ENCODE data around the gene DOCK9.
"Not testable (repeated sequence)": the region's sequence is repeated elsewhere in the genome, so short reads cannot be mapped to it uniquely, and the experiment has no call there.

DOCK9 gene

DNA sequence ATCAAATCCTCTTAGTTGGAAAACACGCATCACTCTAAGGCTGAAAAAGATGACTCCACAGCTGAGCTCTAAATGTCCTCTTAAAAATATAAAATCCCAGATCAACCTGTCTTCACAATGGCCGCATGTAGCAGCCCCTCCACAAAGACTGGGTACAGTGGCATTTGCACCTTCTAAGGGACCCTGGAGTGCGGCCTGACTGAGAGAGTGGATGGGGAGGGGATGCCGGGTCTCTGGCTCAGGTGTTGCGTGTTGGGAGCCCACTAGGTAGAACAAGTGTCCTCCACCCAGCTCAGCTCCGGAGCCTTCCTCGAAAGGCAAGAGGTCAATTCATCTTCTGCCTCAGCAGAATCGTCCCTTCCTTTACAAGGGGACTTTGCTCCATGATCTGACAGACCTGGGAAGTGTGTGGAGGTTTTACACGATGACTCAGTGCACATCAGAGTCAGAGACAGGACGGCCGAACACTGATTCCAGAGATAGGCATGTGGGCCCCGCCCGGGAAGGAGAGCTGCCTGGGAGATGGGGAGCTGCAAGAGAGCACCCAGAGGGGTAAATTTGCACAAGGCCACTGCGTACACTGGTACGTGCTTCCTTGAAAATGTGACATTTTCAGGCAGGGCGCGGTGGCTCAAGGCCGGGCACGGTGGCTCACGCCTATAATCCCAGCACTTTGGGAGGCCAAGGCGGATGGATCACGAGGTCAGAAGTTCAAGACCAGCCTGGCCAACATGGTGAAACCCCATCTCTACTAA lies 201.8 kb downstream of the DOCK9 start:
- in situ Hi-C loops (cut with MboI; ENCODE audit: low pct_unique_long_range_greater_than_20kb, low sequenced_read_pairs): no loop called here
- DNase-seq: no peak

DNA sequence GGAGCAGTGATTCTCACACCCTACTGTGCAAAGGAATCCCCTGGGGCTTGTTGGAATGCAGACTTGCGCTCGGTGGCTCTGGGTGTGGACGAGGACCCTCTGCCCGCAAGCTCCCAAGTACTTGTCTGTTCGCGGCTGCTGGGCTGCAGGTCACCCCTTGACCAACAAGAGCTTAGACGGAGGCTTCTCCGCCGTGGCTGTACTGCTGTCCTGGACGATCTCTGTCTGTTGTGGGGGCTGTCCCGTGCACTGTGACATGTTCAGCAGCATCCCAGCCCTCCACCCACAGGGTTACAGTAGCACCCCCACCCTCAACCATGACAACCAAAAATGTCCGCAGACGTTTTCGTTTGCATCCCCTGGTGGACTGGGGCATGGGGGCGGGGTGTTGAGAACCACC lies 202.5 kb downstream of the DOCK9 start:
- no peak for DNase-seq
- in situ Hi-C loops (cut with MboI; ENCODE audit: low pct_unique_long_range_greater_than_20kb, low sequenced_read_pairs): no loop called here

DNA sequence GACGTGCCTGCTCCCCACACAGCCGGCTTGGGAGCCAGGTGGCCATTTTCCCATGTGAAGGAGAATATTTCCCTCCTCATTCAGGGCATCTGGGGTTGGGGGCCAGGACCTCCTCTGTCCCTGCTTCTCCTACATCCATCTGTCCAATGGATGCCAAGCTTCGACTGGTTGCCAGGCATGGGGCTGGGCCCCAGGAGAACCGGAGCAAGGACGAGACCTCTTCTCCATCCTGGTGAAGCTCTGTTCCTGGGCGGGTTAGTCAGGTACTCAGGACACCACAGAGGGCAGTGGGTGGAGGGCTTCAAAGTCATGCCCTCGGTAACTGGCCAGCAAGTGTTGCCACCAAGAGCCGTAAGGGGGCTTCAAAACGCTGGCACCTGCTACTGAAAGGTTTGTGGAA lies 203.1 kb downstream of the DOCK9 start:
- DNase-seq: no peak
- in situ Hi-C loops (cut with MboI; ENCODE audit: low pct_unique_long_range_greater_than_20kb, low sequenced_read_pairs): no loop called here

DNA sequence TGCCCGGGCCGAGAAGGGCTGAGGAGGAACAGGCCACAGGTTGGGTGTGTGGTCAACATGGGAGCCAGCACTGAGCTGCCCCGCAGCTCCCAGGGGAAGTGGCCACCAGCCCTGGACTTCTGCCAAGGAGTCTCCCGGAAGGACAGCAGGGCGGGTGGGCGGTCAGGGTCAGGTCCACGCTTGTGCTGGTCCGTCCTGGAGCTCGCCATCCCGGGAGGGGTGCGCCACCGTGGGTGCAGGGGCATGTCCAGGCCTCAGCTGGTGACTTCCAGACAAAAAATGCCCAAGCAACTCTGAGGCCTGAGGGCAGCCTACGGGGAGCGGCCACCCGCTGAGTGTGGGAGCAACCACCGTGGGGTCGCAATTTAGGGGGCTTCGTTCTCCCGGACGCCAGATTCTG lies 203.9 kb downstream of the DOCK9 start:
- DNase-seq: no peak
- in situ Hi-C loops (cut with MboI; ENCODE audit: low pct_unique_long_range_greater_than_20kb, low sequenced_read_pairs): no loop called here

DNA sequence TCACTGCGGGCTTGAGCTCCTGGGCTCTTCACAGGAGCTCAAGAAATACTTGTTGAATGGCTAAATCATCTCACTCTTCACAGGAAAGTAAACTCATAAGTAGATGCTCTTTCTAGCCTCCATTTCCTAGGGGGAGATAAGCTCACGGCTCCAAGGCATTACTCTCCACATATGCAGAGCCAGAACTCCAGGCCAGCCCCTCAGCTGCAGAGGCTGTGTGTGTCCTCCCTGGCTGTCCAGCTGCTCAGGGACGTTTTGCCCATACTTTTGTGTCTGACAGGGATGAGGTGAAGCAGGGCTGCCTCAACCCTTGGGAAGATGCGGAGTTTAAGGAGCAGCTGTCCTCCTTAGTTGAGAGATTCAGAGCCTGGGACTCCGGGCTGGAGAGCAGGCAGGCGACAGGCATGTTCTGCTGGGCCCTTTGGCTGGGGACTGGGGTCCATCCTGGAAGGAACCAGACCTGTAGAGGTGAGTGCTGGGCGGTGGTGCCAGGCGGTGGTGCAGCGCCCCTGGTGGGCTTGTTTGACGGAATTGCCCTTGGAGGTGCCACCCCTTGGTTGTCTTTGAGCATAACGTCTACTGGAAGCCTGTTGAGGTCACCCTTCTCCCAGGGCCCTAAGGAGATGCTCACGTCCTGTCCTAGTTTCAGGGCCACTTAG lies 204.9 kb downstream of the DOCK9 start:
- in situ Hi-C loops (cut with MboI; ENCODE audit: low pct_unique_long_range_greater_than_20kb, low sequenced_read_pairs): no loop called here
- DNase-seq: no peak

DNA sequence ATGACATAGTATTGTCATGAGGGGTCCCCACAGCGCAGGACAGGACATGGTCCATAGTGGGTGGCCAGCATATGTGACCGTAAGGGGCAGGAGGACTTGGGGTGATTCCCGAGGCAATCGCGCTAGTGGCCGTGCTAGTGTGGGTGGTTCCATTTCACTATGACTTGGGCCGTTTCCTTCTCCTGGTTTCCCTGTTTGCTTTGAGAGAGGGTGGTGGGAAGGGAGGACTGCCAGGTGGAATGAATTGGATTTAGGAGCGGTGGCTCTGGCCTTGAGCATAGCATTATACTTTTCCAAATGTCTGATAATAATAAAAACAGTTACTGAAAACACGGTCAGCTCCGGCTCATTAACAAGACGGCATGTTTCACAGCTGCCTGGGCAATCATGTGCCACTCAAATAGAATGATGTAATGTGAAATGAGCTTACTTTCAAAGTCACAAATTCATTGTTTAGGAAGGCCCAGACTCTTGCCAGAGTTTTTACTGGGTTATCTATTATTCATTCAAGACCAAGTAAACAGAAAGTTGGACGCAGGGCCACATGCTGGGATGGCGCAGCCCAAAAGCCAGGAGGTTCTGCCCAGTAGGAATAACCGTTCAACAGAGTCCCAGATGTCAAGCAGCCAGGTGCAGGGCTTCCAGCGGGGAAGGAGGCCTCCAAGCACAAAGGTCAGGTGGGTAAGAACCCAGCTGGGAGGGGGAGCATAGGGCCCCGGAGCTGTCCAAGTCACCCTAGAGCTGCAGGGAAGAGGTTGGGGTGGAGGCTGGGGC lies 205.8 kb downstream of the DOCK9 start:
- no peak for DNase-seq
- in situ Hi-C loops (cut with MboI; ENCODE audit: low pct_unique_long_range_greater_than_20kb, low sequenced_read_pairs): no loop called here

DNA sequence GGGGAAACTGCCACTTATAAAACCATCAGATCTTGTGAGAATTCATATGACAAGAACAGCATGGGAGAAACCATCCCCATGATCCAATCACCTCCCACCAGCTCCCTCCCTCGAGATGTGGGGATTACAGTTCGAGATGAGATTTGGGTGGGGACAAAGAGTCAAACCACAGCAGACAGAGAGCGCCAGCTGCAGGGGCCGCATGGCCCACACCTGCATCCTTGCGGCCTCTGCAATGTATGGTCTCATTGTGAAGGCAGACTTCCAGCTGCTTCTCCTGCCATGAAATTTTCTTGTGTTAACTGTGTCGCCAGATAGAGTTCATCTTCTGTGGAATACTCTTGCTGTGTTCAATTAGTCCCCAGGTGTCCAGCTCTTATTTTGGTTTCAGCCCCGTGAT lies 208.1 kb downstream of the DOCK9 start:
- in situ Hi-C loops (cut with MboI; ENCODE audit: low pct_unique_long_range_greater_than_20kb, low sequenced_read_pairs): no loop called here
- DNase-seq: no peak

DNA sequence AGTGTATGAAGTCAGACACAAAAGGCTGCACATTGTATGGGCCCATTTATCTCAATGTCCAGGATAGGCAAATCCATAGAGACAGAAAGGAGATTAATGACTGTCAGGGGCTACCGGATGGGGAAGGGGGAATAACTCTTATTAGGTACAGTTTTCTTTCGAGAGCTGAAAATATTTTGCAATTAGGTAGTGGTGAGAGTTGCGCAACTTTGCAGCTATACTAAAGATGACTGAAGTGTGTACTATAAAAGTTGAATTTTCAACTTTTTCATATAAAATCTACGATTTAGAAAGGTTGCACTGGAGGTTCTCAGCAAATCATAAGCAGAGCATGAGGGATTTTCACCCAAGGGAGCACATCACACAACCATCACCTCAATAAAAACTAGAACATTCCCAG lies 209.3 kb downstream of the DOCK9 start:
- in situ Hi-C loops (cut with MboI; ENCODE audit: low pct_unique_long_range_greater_than_20kb, low sequenced_read_pairs): no loop called here
- DNase-seq: no peak

DNA sequence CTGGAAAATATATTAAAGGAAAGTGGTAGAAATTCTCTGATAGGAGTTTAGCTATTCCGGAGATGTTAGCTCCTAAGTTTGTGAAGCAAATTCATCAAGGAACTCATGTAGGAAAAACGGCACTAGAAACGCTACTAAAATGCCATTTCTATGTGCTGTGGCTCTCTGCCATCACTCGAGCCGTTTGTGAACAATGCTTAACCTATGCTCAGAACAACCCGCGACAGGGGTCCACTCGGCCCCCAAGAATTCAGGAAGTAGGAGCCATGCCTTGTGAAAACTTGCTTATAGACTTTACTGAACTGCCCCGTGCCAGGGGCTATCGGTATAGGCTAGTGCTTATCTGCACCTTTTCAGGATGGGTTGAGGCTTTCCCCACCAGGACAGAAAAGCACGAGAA lies 211.2 kb downstream of the DOCK9 start:
- in situ Hi-C loops (cut with MboI; ENCODE audit: low pct_unique_long_range_greater_than_20kb, low sequenced_read_pairs): no loop called here
- DNase-seq: no peak

DNA sequence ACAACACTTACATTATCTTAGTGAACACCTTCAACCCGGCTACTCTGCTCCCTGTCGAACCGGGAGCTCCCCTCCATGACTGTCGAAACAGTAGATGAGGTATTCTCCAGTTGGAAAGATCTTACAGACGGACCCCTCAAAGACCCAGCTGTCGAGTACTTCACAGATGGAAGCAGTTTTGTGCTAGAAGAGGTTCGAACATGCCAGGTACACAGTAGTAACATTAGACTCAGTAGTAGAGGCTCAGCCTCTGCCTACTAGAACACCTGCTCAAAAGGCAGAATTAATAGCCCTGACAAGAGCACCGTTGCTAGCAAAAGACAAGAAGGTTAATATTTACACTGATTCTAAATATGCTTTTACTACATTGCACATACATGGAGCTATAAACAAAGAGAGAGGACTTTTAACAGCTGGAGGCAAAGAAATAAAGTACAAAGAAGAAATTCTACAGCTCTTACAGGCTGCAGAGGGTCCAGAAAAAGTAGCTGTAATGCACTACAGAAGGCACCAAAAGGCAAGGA lies 211.8 kb downstream of the DOCK9 start:
- in situ Hi-C loops (cut with MboI; ENCODE audit: low pct_unique_long_range_greater_than_20kb, low sequenced_read_pairs): no loop called here
- no peak for DNase-seq

DNA sequence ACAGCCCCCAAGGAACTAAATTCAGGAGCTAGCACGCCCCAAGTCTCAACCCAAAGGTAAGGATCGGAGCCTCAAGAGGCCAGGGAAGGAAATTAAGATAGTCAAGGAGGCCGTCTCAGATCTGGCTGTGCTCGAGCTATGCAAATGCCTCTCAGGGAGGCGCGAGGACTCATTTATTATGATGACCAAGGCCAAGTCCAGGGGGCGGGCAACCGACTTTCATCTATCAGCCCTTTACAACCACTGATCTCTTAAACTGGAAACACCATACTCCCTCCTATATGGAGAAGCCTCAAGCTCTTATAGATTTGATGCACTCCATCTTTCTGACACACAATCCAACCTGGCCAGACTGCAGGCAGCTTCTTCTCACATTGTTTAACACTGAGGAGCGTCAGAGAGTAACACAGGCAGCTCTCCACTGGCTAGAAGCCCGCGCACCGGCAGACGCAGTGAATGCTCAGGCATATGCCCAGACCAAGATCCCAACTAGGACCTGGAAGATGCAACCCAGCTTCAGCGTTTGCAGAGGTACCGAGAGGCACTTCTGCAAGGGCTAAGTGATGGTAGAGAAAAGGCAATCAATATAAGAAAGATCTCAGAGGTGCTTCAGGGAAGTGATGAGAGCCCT lies 215.8 kb downstream of the DOCK9 start:
- in situ Hi-C loops (cut with MboI; ENCODE audit: low pct_unique_long_range_greater_than_20kb, low sequenced_read_pairs): no loop called here
- DNase-seq: no peak

DNA sequence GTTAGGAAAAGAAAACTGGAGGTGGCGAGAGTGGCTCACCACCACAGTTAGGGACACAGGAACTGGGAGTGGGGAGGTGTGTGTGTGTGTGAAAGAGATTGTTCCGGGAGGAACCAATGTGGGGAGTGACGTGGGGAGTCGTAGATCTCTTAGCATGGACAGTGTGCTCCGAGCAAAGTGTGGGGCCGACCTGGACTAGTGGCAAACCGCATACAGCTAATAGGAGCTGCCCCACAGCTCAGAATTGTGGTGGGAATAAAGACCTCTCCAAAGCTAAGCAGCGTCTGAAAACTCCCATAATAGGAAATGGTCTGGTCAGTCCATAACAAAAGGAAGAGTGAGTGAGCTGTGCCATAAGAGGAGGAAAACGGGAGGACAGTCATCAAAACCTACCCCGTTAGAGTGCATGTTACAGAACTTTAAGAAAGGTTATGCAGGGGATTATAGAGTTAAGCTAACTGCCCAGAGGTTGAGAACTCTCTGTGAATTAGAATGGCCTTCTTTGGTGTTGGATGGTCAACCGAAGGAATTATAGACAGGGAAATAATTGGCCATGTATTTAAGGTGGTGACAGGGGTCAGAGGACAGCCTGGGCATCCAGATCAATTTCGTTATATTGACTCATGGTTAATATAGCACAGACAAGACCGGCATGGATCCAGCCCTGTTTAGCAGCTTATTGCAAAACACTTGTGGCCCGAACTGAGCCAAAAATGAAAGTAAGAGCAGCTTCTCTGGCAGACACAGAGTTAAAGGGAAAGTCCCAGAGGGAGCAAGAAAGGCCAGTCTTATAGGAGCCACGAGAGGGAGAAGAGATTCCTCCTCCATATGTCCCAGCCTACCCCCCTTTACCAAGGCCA lies 216.5 kb downstream of the DOCK9 start:
- in situ Hi-C loops (cut with MboI; ENCODE audit: low pct_unique_long_range_greater_than_20kb, low sequenced_read_pairs): no loop called here
- DNase-seq: peak; percentile 3

DNA sequence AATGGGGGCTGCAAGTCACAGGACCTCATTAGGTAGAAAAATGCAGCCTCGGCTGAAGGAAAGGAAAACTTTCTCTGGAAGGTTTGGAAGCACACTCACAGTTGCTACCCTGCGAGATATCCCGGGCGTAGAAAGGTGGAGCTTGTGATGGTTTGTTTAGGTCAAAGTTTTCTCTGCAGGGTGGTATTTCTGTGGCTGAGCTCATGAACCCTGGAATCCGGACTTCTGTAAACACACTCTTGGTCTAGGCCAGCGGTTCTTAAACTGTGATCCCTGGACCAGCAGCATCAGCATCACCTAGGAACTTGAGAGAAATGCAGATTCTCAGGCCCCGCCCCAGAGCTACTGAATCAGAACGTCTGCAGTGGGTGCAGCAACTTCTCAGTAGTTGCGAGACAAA lies 222.1 kb downstream of the DOCK9 start:
- no peak for DNase-seq
- in situ Hi-C loops (cut with MboI; ENCODE audit: low pct_unique_long_range_greater_than_20kb, low sequenced_read_pairs): no loop called here

DNA sequence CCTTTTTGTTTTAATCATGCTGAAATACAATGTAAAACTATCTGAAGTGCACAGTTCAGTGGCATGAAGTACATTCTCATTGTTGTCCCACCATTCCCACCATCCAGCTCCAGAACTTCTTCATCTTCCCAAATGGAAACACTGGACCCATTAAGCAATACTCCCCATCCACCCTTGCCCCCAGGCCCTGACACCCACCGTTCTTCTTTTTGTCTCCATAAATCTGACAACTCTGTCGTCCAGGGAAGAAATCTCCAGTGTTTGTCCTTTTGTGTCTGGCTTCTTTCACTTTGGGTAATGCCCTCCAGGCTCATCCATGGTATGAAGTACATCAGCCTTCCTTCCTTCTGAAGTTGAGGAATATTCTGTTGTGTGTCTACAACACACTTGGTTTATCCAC lies 222.7 kb downstream of the DOCK9 start:
- DNase-seq: no peak
- in situ Hi-C loops (cut with MboI; ENCODE audit: low pct_unique_long_range_greater_than_20kb, low sequenced_read_pairs): no loop called here

DNA sequence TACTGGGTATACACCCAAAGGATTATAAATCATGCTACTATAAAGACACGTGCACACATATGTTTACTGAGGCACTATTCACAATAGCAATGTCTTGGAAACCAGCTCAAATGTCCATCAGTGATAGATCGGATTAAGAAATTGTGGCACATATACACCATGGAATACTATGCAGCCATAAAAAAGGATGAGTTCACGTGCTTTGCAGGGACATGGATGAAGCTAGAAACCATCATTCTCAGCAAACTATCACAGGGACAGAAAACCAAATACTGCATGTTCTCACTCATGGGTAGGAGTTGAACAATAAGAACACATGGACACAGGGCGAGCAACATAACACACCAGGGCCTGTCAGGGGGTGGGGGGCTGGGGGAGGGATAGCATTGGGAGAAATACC lies 223.4 kb downstream of the DOCK9 start:
- DNase-seq; in situ Hi-C loops (cut with MboI; ENCODE audit: low pct_unique_long_range_greater_than_20kb, low sequenced_read_pairs): not testable (repeated sequence)

DNA sequence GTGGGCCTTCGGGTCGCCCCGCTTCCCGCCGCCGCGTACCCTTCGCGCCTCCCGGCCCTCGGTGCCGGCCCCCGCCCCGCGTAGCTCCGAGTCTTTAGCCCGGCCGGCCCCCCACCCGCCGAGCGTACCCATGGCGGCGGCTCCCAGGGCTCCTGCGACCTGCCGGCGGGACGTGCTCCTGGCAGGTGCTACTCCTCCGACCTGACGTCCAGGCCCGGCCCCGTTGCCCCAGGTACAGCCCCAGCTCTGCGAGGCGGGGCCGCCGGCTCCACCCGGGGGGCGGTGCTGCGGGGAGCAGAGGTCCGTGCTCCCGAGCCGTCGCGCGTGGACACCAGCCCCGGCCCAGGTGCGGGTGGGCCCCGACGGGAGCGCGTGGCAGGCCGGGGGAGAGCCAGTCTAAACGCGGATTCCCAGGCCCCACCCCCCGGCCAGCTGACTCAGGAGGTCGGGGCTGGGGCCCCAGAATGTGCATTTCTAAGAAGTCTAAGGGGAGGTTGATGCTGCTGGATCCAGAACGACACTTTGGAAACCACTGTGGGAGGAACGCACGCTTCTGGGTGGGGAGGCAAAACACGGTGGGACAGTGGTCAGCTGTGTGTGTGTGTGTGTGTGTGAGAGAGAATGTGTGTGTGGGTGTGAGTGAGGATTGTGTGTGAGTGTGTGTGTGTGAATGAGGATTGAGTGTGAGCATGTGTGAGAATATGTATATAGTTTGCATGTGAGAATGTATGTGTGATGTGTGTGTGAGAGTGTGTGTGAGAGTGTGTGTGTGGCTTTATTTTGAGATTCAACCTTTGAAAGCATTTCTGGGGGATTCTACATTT lies 225.2 kb downstream of the DOCK9 start, which contains the start of gene SLC15A1:
SLC15A1 (minus strand) TSS at position 206 of the 824 bp plus-strand sequence; CDS start at position 132, 74 bp downstream.
- no peak for DNase-seq
- in situ Hi-C loops (cut with MboI; ENCODE audit: low pct_unique_long_range_greater_than_20kb, low sequenced_read_pairs): no loop called here

DNA sequence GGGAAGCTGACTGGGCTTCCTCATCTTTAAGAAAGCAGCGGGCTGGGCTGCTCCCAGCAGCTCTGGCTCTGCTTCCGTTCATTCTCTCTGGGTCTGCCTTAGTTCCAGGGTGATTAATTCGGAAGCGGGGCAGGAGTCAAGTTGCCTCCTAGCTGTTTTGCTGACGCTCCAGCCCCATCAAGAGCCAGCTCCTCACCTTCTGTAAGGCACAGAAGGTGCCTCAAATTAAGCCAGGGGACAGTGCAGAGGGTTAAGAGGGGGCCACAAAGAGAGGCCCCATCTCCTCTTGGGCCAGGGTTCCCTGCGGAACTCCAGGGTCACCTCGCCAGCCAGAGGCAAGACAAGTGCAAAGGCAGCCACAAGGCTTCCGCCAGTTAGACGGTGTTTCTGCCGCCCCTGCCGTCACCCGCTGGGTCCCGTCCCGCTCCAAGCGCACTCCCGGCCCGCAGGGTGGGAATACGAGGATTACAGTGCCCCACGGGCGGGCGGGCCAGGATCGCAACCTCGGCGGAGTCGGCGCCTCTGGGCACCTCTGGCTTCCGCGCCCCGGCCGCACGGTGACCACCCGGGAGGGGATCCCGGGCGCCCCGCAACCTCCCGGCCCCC lies 225.9 kb downstream of the DOCK9 start:
- in situ Hi-C loops (cut with MboI; ENCODE audit: low pct_unique_long_range_greater_than_20kb, low sequenced_read_pairs): no loop called here
- no peak for DNase-seq

Measured in KBM-7 (cell line).